H9 (cell line): ENCODE measurements around the gene SGIP1. TPM values are rescaled to one million over a fixed set of nuclear protein-coding genes. Genes with fewer than 3 reads are reported as not detected.

Experiments used
- DNase-seq: peaks from one replicate; pipeline ENCODE4 v3.0.0-alpha.2; 2017
- H2AFZ ChIP-seq: one replicate; pipeline ENCODE4 v1.6.1; 2013; ENCODE audit warnings: mild to moderate bottlenecking, low read length, control low read depth, moderate library complexity
- H2AK5ac ChIP-seq: 2 replicates; pipeline ENCODE4 v1.6.1; 2013; ENCODE audit warnings: low read length, control low read depth, mixed read lengths; ENCODE audit not compliant: insufficient read length
- H2BK120ac ChIP-seq: one replicate; pipeline ENCODE4 v1.6.1; 2013; ENCODE audit warnings: low read depth, mild to moderate bottlenecking, low read length, control low read depth, inconsistent platforms; ENCODE audit not compliant: poor library complexity, severe bottlenecking
- H2BK12ac ChIP-seq: 2 replicates; pipeline ENCODE4 v1.6.1; 2013; ENCODE audit warnings: low read length, control low read depth, mixed read lengths, low read depth; ENCODE audit not compliant: insufficient read length
- H2BK15ac ChIP-seq: 2 replicates; pipeline ENCODE4 v1.6.1; 2013; ENCODE audit warnings: low read depth, low read length, control low read depth
- H2BK20ac ChIP-seq: one replicate; pipeline ENCODE4 v1.6.1; 2013; ENCODE audit warnings: low read depth, mild to moderate bottlenecking, low read length, control low read depth, inconsistent platforms; ENCODE audit not compliant: poor library complexity, severe bottlenecking
- H2BK5ac ChIP-seq: 2 replicates; pipeline ENCODE4 v1.6.1; 2013; ENCODE audit warnings: low read length, control low read depth, mixed read lengths; ENCODE audit not compliant: insufficient read length
- H3K14ac ChIP-seq: 2 replicates; pipeline ENCODE4 v1.6.1; 2013; ENCODE audit warnings: low read length, control low read depth; ENCODE audit not compliant: insufficient read depth
- H3K18ac ChIP-seq: 2 replicates; pipeline ENCODE4 v1.6.1; 2013; ENCODE audit warnings: low read depth, mild to moderate bottlenecking, mixed read lengths, low read length, control low read depth; ENCODE audit not compliant: insufficient read length
- H3K23ac ChIP-seq: 2 replicates; pipeline ENCODE4 v1.6.1; 2013; ENCODE audit warnings: low read length, control low read depth, mixed read lengths, low read depth; ENCODE audit not compliant: insufficient read length
- H3K23me2 ChIP-seq: 2 replicates; pipeline ENCODE4 v1.6.1; 2013; ENCODE audit warnings: low read depth, mild to moderate bottlenecking, mixed read lengths, low read length, control low read depth; ENCODE audit not compliant: insufficient read length, poor library complexity, severe bottlenecking
- H3K27ac ChIP-seq: 2 replicates; pipeline ENCODE4 v1.5.1; 2013; ENCODE audit warnings: low read length, control low read depth, mixed read lengths, low read depth; ENCODE audit not compliant: insufficient read length
- H3K27me3 ChIP-seq: 2 replicates; pipeline ENCODE4 v1.6.1; 2013; ENCODE audit warnings: low read length, control low read depth, inconsistent platforms; ENCODE audit not compliant: insufficient read depth
- H3K4ac ChIP-seq: 2 replicates; pipeline ENCODE4 v1.6.1; 2013; ENCODE audit warnings: low read depth, mild to moderate bottlenecking, control low read depth, inconsistent platforms, low read length, moderate library complexity
- H3K4me1 ChIP-seq: 2 replicates; pipeline ENCODE4 v1.6.1; 2013; ENCODE audit warnings: low read length, control low read depth, inconsistent platforms; ENCODE audit not compliant: insufficient read depth
- H3K4me2 ChIP-seq: 2 replicates; pipeline ENCODE4 v1.6.1; 2013; ENCODE audit warnings: low read length, control low read depth, mixed read lengths; ENCODE audit not compliant: insufficient read length, insufficient read depth
- H3K56ac ChIP-seq: 2 replicates; pipeline ENCODE4 v1.6.1; 2013; ENCODE audit warnings: low read depth, mild to moderate bottlenecking, mixed read lengths, low read length, control low read depth; ENCODE audit not compliant: insufficient read length
- H3K79me1 ChIP-seq: 2 replicates; pipeline ENCODE4 v1.6.1; 2013; ENCODE audit warnings: low read depth, mild to moderate bottlenecking, moderate library complexity, low read length, control low read depth, inconsistent platforms; ENCODE audit not compliant: insufficient read depth, poor library complexity, severe bottlenecking
- H3K79me2 ChIP-seq: 2 replicates; pipeline ENCODE4 v1.6.1; 2013; ENCODE audit warnings: low read length, control low read depth, inconsistent platforms; ENCODE audit not compliant: insufficient read depth
- H3K9ac ChIP-seq: 2 replicates; pipeline ENCODE4 v1.6.1; 2013; ENCODE audit warnings: low read length, control low read depth, mixed read lengths; ENCODE audit not compliant: insufficient read length; ENCODE audit errors: extremely low read depth
- H3K9me3 ChIP-seq: one replicate; pipeline ENCODE4 v1.6.1; 2013; ENCODE audit warnings: low read depth, low read length, inconsistent platforms; ENCODE audit not compliant: control insufficient read depth
- H3T11ph ChIP-seq: one replicate; pipeline ENCODE4 v1.6.1; 2013; ENCODE audit warnings: mild to moderate bottlenecking, low read length, control low read depth, inconsistent platforms
- H4K20me1 ChIP-seq: one replicate; pipeline ENCODE4 v1.6.1; 2013; ENCODE audit not compliant: control insufficient read depth, insufficient read length, insufficient read depth
- H4K5ac ChIP-seq: 2 replicates; pipeline ENCODE4 v1.6.1; 2013; ENCODE audit warnings: low read depth, mild to moderate bottlenecking, mixed read lengths, low read length, control low read depth; ENCODE audit not compliant: insufficient read length
- H4K8ac ChIP-seq: replicated peaks from 2 replicates; pipeline ENCODE4 v1.6.1; 2013; ENCODE audit warnings: low read length, control low read depth, mixed read lengths, low read depth; ENCODE audit not compliant: insufficient read length
- H4K91ac ChIP-seq: 2 replicates; pipeline ENCODE4 v1.6.1; 2013; ENCODE audit warnings: low read depth, mild to moderate bottlenecking, moderate library complexity, mixed read lengths, low read length, control low read depth; ENCODE audit not compliant: insufficient read length
- H3K27ac Mint-ChIP-seq, 3 experiments: 2 replicates in 2 of 3; 3 replicates in 1 of 3; pipeline ENCODE4 v1.8.0; 2020 to 2021; ENCODE audit warnings: mixed read lengths in 3 of 3, mild to moderate bottlenecking in 1 of 3, moderate library complexity in 1 of 3
- H3K27me3 Mint-ChIP-seq: 2 replicates; pipeline ENCODE4 v1.8.0; 2021; ENCODE audit warnings: low read depth, mild to moderate bottlenecking, moderate library complexity, mixed read lengths
- H3K36me3 Mint-ChIP-seq, 3 experiments: 2 replicates in 2 of 3; 3 replicates in 1 of 3; pipeline ENCODE4 v1.8.0; 2020 to 2021; ENCODE audit warnings: low read depth in 3 of 3, mixed read lengths in 3 of 3; ENCODE audit not compliant: insufficient read depth in 1 of 3
- H3K4me1 Mint-ChIP-seq, 2 experiments: 2 replicates each; pipeline ENCODE4 v1.8.0; 2020; ENCODE audit warnings: mixed read lengths in 2 of 2
- H3K4me3 Mint-ChIP-seq, 2 experiments: 2 replicates in 1 of 2; 3 replicates in 1 of 2; pipeline ENCODE4 v1.8.0; 2020 to 2021; ENCODE audit warnings: mild to moderate bottlenecking in 2 of 2, mixed read lengths in 2 of 2, moderate library complexity in 1 of 2
- H3K9me3 Mint-ChIP-seq, 2 experiments: 2 replicates in 1 of 2; 3 replicates in 1 of 2; pipeline ENCODE4 v1.8.0; 2020; ENCODE audit warnings: mild to moderate bottlenecking in 2 of 2, mixed read lengths in 2 of 2, moderate library complexity in 1 of 2
- total RNA-seq: library from RNA; stranded (reverse); gene quantifications from 2 replicates; pipeline ENCODE4 v1.2.1, GENCODE V29; 2021
- TF ChIP-seq, protein P1 (sequence below): fragments of 200-600 bp; sonication (generic); conservative IDR thresholded peaks from 3 replicates; pipeline ENCODE4 v1.8.0; 2021; ENCODE audit warnings: antibody characterized with exemption, mild to moderate bottlenecking

The SGIP1 gene
- total RNA-seq, 1 experiment from 2014 or later = 1.5 TPM

DNA sequence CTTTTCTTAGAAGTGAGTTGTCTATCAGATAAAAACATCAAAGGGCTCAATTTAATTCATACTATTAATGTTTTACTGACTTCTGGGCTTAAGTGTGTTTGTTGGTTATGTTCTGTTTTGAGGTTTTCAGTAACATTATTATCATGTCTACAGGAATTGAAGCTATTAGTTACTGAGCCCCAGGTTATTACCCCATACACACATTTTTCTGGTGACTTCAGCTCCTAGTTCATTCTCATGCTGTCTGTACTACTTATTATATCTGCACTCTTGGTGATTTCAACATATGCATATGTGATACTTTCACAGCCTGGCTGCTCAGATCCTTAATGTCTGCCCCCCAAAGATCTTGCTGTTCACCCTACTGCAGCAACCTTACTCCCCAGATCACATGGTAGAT lies 27.0 kb upstream of the SGIP1 start:
- no peak overlapping the region for H3K56ac ChIP-seq
- H3K4me3 Mint-ChIP-seq = no peak overlapping the region
- H3K27me3 Mint-ChIP-seq = no peaks in the 10 kb centered on the region
- no peak overlapping the region for H2BK12ac ChIP-seq
- H3K23me2 ChIP-seq = no peaks in the 10 kb centered on the region
- no peaks in the 10 kb centered on the region for H3K4me1 ChIP-seq
- no peak overlapping the region for H3K4me2 ChIP-seq
- H2BK120ac ChIP-seq = no peak overlapping the region
- TF ChIP-seq, protein P1, sequence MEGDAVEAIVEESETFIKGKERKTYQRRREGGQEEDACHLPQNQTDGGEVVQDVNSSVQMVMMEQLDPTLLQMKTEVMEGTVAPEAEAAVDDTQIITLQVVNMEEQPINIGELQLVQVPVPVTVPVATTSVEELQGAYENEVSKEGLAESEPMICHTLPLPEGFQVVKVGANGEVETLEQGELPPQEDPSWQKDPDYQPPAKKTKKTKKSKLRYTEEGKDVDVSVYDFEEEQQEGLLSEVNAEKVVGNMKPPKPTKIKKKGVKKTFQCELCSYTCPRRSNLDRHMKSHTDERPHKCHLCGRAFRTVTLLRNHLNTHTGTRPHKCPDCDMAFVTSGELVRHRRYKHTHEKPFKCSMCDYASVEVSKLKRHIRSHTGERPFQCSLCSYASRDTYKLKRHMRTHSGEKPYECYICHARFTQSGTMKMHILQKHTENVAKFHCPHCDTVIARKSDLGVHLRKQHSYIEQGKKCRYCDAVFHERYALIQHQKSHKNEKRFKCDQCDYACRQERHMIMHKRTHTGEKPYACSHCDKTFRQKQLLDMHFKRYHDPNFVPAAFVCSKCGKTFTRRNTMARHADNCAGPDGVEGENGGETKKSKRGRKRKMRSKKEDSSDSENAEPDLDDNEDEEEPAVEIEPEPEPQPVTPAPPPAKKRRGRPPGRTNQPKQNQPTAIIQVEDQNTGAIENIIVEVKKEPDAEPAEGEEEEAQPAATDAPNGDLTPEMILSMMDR = no peak
- no peak overlapping the region for H3K9ac ChIP-seq
- H2BK5ac ChIP-seq = no peak overlapping the region
- no peaks in the 10 kb centered on the region for H3K79me2 ChIP-seq
- H3K23ac ChIP-seq = no peak overlapping the region
- no peak for DNase-seq
- no peak overlapping the region for H3K14ac ChIP-seq
- H3T11ph ChIP-seq = no peak overlapping the region
- H4K5ac ChIP-seq = no peak overlapping the region
- no peak overlapping the region for H2AFZ ChIP-seq
- no peaks in the 10 kb centered on the region for H3K9me3 ChIP-seq
- H4K8ac ChIP-seq = no peak overlapping the region
- H4K91ac ChIP-seq = no peak overlapping the region
- H2BK20ac ChIP-seq = no peak overlapping the region
- no peak overlapping the region for H2AK5ac ChIP-seq
- H3K4ac ChIP-seq = no peak overlapping the region
- no peaks in the 10 kb centered on the region for H4K20me1 ChIP-seq
- H3K27ac ChIP-seq = no peak overlapping the region
- H3K36me3 Mint-ChIP-seq = no peaks in the 10 kb centered on the region; a peak in 1 of 7 replicates
- no peak overlapping the region; a peak in 1 of 7 replicates for H3K27ac Mint-ChIP-seq
- no peak overlapping the region for H2BK15ac ChIP-seq
- peaks cover 7 to 10% of the 10 kb centered on the region in 2 experiments for H3K4me1 Mint-ChIP-seq
- no peaks in the 10 kb centered on the region for H3K9me3 Mint-ChIP-seq
- no peaks in the 10 kb centered on the region for H3K27me3 ChIP-seq
- no peak overlapping the region for H3K18ac ChIP-seq
- H3K79me1 ChIP-seq = no peaks in the 10 kb centered on the region
